DMS 273 (cell line): ENCODE results near the gene COA5.

ENCODE experiments used
- DNase-seq: peaks from one replicate; lab custom pipeline; 2025; ENCODE audit not compliant: unreplicated experiment; lab: John Stamatoyannopoulos, UW

COA5 gene, protein sequence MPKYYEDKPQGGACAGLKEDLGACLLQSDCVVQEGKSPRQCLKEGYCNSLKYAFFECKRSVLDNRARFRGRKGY

DNA sequence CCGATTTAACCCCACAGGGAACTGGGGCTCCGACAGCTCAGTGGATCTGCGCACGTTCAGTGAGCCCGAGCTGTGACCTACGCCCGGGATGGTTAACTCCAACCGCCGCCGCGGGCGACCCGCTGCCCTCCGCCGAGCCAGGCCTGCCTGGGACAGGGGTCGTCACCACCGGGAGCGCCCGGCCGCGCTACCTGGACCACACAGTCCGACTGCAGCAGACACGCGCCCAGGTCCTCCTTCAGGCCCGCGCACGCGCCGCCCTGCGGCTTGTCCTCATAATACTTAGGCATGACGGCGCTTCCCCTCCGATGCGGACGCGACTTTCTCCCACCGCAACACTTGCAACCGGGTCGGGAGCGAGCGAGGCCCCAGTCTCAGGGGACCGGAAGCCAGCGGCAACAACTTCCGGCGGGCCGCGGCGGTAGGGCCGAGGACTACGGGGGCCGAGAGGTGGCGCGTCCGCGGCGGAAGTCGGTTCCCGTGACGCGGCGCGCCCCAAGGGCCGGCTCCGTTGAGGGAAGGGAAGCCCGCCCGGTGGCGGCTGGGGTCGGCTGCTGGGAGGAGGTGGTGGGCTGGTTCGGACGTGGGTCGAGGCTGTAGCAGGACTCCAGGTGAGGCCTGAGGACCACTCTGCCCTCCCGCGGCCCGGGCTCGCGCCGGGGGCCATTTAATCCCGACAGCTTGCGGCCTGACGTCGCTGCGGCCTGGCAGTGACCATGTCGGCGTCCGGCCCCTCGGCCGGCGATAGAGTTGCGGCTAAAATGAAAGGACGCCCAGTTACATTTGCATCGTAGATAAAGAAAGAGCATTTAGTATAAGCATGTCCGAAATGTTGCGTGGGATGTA lies at the start of gene COA5, which contains the start of gene UNC50:
Gene COA5 (minus strand): TSS at position 397 of the 846 bp plus-strand sequence. CDS start 107 bp downstream, at position 290.
Gene UNC50 (plus strand): TSS at position 474 of the 846 bp plus-strand sequence. CDS start 1,171 bp downstream, outside the sequence.
- peak; percentile 96 for DNase-seq

- DNase-seq = no peak
Observed at GRCh38 chr2:98656800-98657199, 48.5 kb upstream of the COA5 start.

DNA sequence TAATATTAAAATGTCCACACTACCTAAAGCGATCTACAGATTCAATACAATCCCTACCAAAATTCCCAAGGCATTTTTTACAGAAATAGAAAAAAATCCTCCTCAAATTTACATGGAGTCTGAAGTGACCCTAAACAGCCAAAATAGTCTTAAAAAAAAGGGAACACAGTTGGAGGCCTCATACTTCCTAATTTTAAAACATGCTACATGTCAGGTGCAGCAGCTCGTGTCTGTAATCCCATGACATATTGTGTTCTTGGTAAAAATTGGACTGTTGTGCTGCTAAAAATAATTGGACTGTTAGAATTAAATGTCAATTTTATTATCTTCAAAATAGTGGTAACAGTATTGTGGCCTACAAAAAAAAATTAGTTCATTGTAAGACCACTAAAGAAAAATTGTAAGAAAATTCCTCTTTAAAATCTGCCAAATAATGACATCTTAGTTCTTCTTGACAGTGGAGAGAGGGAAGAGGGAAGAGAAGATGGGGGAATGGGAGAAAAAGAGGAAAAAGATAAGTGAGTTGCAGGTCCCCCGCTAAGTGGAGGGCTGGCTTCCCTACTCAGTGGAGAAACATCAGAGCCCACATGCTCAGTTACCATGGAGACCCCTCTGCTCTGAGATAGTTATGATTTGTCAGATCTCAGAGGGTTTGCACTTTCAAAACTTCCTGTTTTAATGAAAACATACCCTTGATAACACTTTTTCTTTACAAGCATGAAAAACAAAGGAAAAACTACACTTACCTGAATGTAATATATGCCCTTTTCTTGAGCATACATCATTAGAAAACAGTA lies 46.6 kb upstream of the COA5 start:
- DNase-seq = peak; percentile 2

- no peak for DNase-seq
Observed at GRCh38 chr2:98650998-98651397, 42.7 kb upstream of the COA5 start.

DNA sequence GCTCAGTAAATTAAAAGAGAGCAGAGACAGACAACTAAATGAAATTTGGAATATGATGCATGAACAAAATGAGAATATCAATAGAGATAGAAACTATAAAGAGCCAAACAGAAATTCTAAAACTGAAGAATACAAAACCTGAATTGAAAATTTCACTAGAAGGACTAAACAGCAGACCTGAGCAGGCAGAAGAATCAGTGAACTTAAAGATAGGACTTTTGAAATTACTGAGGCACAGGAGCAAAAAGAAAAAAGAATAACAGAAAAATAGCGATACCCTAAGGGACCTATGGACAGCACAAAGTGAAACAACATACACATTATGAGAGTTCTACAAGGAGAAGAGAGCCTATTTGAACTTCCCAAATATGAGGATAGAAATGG lies 41.7 kb upstream of the COA5 start:
- DNase-seq = no peak

GRCh38 chr2:98649135-98649991 lies 41.1 kb upstream of the COA5 start:
- DNase-seq = peak; percentile 87

- no peak for DNase-seq
Observed at GRCh38 chr2:98648451-98648850, 40.1 kb upstream of the COA5 start.

GRCh38 chr2:98647636-98648035 lies 39.3 kb upstream of the COA5 start:
- DNase-seq = no peak

GRCh38 chr2:98643496-98644100 lies 35.3 kb upstream of the COA5 start:
- DNase-seq = no peak

DNA sequence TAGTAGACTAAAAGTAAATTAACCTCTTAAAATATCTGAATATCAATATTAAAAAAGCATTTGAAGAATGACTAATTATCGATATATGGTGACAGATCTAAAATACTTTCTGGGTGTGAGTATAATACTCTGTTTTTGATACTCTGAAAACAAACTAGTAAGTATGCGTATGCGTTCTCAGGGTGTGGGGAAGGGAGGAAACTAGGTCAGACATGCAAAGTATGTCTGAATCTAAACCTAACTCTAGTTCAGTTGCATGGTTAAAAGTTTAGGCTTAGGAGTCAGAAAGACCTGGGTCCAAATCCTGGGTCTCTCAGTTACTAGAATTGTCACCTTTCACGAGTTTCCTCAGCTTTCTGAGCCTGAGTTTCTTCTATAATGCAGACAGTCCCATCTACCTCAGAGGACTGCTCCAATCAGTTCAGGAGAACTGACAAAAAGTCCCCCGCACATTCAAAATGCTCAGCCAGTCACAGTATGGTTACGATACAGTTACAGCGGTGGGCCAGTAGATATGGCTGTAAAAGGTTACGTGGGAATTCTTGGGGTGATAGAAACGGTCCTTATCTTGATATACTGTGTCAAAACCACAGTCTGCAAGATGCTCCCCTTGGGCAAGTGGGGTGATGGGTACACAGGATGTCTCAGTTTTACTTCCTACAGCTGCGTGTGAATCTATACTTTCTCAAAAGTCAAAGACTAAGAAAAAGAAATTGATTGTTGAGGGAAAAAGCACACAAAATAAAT lies 29.3 kb upstream of the COA5 start:
- DNase-seq = no peak

DNA sequence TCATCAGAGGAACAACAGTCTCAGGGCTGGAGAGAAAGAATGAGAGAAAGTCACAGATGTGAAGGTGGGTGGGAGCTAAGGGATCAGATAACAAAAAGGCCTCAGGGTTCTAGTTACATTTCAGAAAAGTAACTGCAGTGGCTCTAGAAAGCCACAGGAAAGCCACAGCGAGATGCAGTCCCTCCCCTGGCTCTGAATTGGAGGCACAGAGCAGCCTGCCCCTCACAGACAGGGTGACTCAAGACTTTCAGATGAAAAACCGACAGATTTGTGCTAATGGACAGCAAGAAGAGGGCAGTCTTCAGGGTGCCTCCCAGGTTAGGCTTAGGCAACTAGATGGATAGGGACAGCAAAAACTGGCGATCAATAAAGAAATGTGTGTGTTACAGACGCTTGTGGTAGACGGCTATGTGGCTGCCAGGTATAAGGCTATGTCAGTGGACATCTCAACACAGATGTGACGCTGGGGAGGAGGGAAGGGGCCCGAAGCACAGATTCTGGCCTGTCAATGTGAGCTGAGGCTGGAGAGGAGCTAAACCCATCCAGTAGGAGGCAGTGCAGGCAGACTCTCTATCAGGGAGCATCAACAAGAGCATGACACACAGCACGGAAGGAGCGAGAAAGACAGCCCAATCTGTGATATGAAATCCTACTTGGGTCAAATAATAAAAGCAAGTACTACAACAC lies 26.2 kb upstream of the COA5 start:
- DNase-seq = peak; percentile 39

DNA sequence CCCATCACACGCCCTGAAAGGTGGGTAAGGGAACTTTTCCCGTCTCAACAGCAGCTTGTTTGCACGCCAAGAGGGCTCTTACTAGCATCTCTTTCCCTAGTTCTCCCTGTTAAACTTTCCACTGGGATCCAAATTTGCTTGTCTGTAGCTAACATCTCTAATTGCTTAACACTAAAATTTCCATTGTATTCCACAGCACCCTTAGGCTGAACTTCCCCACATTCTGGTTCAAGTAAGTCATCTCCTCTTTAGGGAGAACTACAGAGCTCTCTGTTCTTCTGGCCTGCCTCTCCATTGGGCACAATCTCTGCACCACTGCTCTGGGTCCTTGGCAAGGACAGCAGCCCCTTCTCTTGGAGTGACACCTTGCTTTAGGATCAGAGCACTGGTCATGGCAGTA lies 24.0 kb upstream of the COA5 start:
- DNase-seq = no peak

- no peak for DNase-seq
Observed at GRCh38 chr2:98623657-98624056, 15.3 kb upstream of the COA5 start.

DNA sequence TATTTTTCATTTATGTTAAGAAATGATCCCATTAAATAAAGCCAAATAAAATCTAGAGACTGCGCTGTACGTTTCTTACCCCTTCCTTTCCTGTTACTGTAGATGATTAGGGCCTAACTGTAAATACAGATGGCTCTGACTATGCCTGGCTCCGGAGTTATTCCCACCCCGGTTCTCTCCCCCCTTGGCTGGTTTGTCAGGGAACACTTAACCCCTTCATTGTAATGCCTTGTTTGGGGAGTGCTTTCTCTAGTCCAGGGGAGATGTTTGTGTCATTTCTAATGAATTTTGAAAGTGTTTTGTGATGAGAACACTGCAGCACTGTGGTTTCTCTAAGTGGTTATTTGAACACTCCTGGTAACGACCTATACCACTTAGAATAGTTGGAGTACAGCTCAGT lies 8.8 kb upstream of the COA5 start:
- DNase-seq = no peak

DNA sequence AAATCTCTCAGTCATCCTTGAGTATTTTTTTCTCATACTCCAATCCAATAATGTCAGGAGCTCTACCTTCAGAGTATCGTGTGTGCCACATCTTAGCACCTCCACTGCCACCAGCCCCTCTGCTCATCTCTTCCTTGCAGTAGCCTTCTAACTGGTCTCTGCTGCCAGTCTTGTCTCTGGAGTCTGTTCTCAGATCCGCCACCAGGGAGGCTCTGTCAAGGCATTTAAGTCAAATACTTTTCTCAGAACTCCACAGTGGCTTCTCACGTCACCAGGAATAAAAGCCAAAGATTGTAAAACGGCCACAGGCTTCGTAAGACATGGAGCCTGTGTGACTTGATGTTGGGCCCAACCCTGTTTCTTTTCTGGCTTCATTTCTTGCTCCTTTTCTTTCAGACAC lies 7.2 kb upstream of the COA5 start:
- peak; percentile 9 for DNase-seq

DNA sequence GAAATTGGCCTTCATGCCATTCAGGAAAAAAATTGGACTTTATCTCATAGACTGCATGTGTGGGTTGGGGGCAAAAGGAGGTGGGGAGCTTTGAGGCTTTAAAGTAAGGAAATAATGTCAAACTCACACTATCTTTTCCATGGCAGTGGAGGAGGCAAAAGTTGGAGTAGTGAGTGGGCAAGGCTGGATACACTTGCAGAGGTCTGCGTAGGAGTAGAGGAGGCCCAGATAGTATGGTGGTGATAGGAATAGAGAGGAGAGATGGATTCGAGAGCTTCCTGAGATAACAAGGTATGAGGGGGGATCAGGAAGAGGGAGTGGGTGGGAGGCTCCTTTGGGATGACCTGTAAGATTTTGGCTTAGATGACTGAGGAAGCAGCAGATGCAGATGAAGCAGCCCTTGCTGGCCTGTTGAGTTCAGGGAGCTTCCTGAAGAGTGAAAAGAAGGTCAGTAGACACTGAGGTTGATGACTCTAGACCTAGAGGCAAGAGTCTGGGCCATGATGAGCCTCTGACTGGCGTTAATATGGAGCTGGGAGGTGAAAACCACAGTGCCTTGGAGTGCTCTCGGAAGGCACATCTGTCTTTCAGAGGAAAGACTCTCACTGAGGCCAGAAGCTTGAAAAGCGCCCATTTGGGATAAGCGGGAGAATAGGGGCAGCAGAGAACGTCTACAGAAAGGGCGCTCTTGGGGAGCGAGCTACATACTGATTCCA lies 5.9 kb upstream of the COA5 start:
- no peak for DNase-seq

- peak; percentile 59 for DNase-seq
Observed at GRCh38 chr2:98608962-98609604, 771 bp upstream of the COA5 start.

GRCh38 chr2:98607741-98608115 lies 584 bp downstream of the COA5 start:
- peak; percentile 26 for DNase-seq
